HG03196 (cell line): Measurements from ENCODE around the gene MCCC2.
A peak's percentile ranks its signal among the peaks of the same experiment; 100 is the strongest.
"Not testable (repeated sequence)": the region's sequence is repeated elsewhere in the genome, so short reads cannot be mapped to it uniquely, and the experiment has no call there.

ENCODE experiments used
- ATAC-seq: cut with Tn5 transposase; IDR thresholded peaks from one replicate; pipeline ENCODE4 v1.9.1; 2021; ENCODE audit not compliant: unreplicated experiment

MCCC2 gene

DNA sequence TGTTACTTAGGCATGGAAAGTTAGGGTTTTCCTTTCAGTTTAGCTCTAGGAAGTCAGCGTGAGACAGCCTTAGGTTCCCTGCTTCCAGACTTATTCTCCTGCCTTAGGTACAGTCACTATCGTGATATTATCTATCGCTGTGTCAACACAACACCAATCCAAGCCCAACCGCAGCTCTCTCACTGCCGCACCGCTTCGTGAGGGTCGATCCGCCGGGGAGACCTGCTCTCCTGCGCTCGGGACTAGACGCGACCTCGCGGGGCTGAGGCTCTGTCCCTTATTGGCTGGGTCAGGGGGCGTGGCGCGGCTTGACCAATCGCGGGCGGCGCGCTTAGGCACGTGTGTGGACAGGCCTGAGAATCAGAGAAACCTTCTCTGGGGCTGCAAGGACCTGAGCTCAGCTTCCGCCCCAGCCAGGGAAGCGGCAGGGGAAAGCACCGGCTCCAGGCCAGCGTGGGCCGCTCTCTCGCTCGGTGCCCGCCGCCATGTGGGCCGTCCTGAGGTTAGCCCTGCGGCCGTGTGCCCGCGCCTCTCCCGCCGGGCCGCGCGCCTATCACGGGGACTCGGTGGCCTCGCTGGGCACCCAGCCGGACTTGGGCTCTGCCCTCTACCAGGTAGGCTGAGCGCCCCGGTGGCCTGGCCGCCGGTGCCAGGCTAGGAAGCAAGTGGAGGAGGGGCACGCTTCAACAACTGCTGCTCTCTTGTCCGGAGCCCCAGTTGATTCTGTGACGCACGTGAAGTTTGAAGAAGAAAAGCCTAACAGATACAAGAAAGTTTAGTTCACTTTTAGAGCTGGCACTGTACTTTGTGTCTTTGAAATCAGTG, at the start of gene MCCC2:
MCCC2 (plus strand) TSS at position 400 of the 825 bp plus-strand sequence; CDS start at position 486, 86 bp downstream.
- ATAC-seq: peak; percentile 97

GRCh38 chr5:71537687-71538086, 49.5 kb upstream of the MCCC2 start:
- no peak for ATAC-seq

- not testable (repeated sequence) for ATAC-seq
Observed at GRCh38 chr5:71550885-71551284, 36.3 kb upstream of the MCCC2 start.

- not testable (repeated sequence) for ATAC-seq
Observed at GRCh38 chr5:71551582-71551981, 35.6 kb upstream of the MCCC2 start.

DNA sequence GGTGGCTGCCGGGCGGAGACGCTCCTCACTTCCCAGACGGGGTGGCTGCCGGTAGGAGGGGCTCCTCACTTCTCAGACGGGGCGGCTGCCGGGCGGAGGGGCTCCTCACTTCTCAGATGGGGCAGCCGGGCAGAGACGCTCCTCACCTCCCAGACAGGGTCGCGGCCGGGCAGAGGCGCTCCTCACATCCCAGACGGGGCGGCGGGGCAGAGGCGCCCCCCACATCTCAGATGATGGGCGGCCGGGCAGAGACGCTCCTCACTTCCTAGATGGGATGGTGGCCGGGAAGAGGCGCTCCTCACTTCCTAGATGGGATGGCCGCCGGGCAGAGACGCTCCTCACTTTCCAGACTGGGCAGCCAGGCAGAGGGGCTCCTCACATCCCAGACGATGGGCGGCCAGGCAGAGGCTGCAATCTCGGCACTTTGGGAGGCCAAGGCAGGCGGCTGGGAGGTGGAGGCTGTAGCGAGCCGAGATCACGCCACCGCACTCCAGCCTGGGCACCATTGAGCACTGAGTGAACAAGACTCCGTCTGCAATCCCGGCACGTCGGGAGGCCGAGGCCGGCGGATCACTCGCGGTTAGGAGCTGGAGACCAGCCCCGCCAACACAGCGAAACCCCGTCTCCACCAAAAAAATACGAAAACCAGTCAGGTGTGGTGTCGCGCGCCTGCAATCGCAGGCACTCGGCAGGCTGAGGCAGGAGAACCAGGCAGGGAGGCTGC, 35.0 kb upstream of the MCCC2 start:
- ATAC-seq: not testable (repeated sequence)

- no peak for ATAC-seq
Observed at GRCh38 chr5:71563161-71563560, 24.0 kb upstream of the MCCC2 start.

GRCh38 chr5:71564895-71565294, 22.2 kb upstream of the MCCC2 start:
- no peak for ATAC-seq

GRCh38 chr5:71569748-71570509, 17.2 kb upstream of the MCCC2 start:
- ATAC-seq: no peak

DNA sequence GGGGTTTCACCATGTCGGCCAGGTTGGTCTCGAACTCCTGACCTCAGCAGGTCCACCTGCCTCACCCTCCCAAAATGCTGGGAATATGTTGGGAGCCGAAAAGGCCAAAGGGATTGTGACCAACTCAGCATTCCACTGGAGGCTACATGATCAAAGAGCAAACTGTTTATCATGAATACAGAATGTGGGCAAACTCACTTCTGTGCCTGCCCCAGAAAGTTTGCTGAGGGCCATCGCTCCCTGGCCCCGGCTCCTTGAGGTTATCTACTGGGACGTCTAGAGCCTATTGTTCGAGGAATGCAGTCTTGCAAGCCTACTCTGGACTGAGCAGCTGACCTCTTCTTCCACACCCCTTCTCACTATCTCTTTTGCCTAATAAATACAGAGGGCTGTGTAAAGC, 15.3 kb upstream of the MCCC2 start:
- ATAC-seq: not testable (repeated sequence)

- ATAC-seq: no peak
Observed at GRCh38 chr5:71573591-71573990, 13.5 kb upstream of the MCCC2 start.

DNA sequence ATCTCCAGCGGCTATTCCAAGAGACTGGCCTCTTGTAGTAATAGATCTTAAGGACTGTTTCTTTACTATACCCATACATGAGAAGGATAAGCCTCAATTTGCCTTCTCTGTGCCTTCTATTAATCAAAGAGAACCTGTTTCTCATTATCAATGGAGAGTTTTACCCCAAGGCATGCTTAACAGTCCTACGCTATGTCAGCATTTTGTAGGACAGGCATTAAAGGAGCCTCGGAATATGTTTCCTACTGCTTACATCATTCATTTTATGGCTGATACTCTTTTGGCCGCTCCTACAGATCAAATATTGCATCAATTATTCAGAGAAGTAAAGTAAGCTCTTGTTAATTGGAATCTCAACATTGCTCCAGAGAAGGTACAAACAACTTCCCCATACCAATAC, 11.6 kb upstream of the MCCC2 start:
- not testable (repeated sequence) for ATAC-seq

GRCh38 chr5:71576241-71576640, 10.9 kb upstream of the MCCC2 start:
- no peak for ATAC-seq

DNA sequence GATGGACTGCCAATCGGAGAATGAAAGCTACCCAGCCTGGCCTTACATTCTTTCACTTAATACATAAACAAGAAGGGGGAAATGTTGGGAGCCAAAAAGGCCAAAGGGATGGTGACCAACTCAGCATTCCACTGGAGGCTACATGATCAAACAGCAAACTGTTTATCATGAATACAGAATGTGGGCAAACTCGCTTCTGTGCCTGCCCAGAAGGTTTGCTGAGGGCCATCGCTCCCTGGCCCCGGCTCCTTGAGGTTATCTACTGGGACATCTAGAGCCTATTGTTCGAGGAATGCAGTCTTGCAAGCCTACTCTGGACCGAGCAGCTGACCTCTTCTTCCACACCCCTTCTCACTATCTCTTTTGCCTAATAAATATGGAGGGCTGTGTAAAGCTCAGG, 9.3 kb upstream of the MCCC2 start:
- not testable (repeated sequence) for ATAC-seq

DNA sequence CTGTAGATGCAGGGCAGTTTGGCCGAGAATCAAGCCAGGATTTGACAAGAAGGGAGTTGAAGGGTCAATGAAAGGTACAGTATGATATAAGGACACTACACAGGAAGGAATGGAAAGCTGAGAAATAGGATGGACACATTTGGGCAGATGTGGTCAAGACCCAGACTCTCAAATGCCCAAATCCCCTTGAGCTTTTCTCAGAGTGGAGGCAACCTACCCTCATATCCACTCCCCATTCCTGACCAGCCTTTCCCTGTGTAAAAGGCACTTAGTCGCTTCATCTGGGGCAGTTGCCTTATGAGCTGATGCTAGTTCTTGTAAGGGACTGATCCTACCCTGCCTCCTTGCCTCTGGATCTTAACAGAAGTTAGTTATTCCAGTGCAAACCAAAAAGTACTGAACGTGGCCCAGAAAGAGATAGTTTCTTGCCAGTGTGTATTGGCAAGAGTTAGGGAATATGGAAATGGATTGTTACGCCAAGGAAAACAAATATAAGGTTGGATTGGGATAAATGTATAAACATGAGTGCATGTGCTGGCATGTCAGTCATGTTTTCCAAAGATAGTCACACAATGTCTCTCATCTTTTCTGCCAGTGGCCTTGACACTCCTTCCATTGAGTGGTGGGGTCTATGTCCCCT, 4.1 kb upstream of the MCCC2 start:
- ATAC-seq: no peak

DNA sequence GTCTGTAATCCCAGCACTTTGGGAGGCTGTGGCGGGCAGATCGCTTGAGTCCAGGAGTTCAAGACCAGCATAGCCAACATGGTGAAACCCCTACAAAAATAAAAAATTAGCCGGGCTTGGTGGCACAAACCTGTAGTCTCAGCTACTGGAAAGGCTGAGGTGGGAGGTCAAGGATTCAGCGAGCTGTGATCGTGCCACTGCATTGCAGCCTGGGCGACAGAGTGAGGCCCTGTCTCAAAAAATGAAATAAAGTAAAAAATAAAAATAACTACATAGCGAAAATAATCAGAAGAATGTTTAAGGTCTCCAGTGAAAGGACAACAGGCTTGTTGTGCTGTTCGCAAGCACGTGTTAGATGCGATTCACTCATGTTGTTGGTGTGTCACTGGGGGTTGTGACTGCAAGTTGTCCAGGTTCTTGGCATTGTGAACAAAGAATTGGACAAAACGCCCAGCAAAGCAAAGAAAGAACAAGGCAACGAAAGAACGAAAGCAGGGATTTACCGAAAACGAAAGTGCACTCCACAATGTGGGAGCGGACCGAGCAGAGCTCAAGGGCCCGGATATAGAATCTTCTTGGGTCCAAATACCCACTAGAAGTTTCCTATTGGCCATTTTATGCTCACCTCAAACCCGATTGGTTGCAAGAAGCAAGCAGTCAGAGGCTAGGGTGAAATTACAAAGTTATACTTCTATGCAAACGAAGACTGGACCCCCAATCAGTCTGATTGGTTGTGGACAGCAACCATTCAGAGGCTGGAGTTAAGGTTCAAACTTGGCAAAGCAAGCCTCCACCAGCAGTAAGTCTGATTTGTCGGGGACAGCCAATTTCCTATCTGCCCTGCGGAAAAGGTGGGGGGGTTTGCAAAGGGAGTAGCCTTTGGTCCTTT, 844 bp upstream of the MCCC2 start:
- peak; percentile 0 for ATAC-seq

GRCh38 chr5:71587766-71588532, 809 bp downstream of the MCCC2 start:
- peak; percentile 16 for ATAC-seq

DNA sequence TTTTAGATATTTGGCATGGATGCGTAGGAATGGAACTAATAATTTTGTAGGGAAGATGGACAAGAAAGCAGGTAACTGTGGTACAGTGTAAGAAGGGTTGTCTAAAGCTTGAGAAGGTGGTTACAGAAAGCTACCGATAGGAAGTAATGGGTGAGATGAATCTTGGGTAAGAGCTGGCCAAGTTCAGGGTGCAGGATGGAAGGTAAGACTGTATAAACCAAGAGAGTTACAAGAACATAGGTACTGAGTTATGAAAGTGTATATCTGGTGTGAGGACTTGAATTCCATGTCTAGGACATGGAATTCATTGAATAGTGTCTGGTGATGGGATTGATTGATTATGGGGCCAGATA, 1.4 kb downstream of the MCCC2 start:
- no peak for ATAC-seq

GRCh38 chr5:71589903-71590302, 2.8 kb downstream of the MCCC2 start:
- no peak for ATAC-seq

- ATAC-seq: no peak
Observed at GRCh38 chr5:71591100-71591499, 4.0 kb downstream of the MCCC2 start.
